NB4 (cell line): ENCODE results near the gene TTYH3.

Experiments
- DNase-seq: peaks from one replicate; pipeline ENCODE4 v3.0.0; 2010; ENCODE audit warnings: low read depth
- H3K4me3 ChIP-seq: one replicate; pipeline ENCODE4 v1.5.1; 2011; ENCODE audit warnings: mild to moderate bottlenecking, low read depth, low read length, moderate library complexity
- MYC ChIP-seq: IDR thresholded peaks from 2 replicates; pipeline ENCODE4 v1.6.1; 2011; ENCODE audit warnings: low read depth, low read length
- POLR2A ChIP-seq: IDR thresholded peaks from 2 replicates; pipeline ENCODE4 v1.6.1; 2011; ENCODE audit warnings: mild to moderate bottlenecking; ENCODE audit not compliant: insufficient read length; ENCODE audit errors: extremely low read depth
- TF ChIP-seq, protein P1 (sequence below): IDR thresholded peaks from 2 replicates; pipeline ENCODE4 v1.6.1; 2011; ENCODE audit warnings: low read depth, low read length
- TF ChIP-seq, protein P2 (sequence below): IDR thresholded peaks from one replicate; pipeline ENCODE4 v1.5.1; 2012; ENCODE audit warnings: low read depth, low read length

The TTYH3 gene

DNA sequence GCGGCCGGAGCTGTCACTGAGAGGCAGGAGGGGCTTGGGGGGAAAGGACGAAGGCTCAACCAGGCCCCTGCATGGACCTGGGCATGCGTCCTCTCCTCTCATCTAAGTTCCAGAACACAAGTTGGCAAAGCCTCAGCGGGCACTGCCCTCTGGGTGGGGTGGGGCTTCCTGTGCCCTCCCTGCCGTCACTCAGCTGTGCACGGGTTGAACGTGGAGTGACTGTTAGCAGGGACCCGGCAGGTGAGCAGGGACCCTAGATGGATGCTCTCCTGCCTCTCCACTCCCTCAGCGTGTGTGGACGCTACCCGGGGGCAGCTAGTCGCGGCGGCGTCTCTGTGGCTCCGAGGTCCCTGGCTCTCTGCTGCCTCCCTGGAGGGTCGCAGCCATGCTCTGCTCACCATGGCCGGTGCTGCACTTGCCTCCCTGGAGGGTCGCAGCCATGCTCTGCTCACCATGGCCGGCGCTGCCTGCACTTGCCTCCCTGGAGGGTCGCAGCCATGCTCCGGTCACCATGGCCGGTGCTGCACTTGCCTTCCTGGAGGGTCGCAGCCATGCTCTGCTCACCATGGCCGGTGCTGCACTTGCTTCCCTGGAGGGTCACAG, 36.4 kb upstream of the TTYH3 start:
- no peak overlapping the region for H3K4me3 ChIP-seq
- TF ChIP-seq MYC (no peak), POLR2A (no peak)
- TF ChIP-seq, protein P1, sequence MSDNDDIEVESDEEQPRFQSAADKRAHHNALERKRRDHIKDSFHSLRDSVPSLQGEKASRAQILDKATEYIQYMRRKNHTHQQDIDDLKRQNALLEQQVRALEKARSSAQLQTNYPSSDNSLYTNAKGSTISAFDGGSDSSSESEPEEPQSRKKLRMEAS: no peak
- TF ChIP-seq, protein P2, sequence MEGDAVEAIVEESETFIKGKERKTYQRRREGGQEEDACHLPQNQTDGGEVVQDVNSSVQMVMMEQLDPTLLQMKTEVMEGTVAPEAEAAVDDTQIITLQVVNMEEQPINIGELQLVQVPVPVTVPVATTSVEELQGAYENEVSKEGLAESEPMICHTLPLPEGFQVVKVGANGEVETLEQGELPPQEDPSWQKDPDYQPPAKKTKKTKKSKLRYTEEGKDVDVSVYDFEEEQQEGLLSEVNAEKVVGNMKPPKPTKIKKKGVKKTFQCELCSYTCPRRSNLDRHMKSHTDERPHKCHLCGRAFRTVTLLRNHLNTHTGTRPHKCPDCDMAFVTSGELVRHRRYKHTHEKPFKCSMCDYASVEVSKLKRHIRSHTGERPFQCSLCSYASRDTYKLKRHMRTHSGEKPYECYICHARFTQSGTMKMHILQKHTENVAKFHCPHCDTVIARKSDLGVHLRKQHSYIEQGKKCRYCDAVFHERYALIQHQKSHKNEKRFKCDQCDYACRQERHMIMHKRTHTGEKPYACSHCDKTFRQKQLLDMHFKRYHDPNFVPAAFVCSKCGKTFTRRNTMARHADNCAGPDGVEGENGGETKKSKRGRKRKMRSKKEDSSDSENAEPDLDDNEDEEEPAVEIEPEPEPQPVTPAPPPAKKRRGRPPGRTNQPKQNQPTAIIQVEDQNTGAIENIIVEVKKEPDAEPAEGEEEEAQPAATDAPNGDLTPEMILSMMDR: no peak
- no peak for DNase-seq

DNA sequence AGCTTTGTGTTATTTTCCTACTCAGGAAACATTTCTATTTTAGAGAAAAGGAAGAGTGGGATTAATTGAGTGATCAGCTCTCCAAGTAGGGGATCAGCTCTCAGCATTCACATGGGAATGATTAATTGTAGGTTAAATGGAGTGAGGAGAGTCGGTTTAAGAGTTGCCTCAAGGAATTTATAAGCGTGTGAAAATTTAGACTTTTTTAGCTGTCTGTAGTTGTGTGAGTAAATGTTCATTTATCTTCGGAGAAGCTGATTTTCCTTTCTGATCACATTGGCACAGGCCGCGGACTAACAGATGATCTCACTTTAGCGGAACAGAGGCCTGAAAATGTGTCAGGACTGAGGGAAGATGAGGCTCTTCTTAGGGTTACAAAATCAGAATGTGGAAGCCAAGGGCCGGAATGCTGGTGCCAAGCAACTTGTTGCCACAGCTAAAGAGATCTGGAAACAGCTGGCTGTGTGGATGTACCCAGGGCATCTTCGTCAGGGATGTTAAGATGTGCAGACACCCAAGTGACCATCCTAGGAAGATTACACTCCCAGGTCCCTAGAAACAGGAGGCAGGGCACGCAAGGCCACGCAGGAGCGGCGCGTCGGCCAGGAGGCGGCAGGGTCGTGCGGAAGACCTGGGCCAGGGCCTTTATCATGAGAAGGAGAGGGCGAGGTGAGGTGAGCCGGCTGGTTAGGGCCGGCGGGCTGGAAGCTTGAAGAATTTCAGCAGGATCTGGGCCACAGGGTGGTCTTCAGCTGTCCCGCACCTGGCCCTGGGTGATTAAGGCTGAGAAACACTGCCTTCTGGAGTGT, 35.1 kb upstream of the TTYH3 start:
- TF ChIP-seq MYC: no peak
- no peak for TF ChIP-seq POLR2A
- TF ChIP-seq, protein P1: no peak
- TF ChIP-seq, protein P2: no peak
- H3K4me3 ChIP-seq: no peak overlapping the region
- DNase-seq: no peak

- H3K4me3 ChIP-seq: no peak overlapping the region
- TF ChIP-seq, protein P1: no peak
- TF ChIP-seq MYC: no peak
- TF ChIP-seq, protein P2: no peak
- TF ChIP-seq POLR2A: no peak
- DNase-seq: no peak
These were observed 34.5 kb upstream of the TTYH3 start for GRCh38 chr7:2597273-2597640.

GRCh38 chr7:2598154-2598823, 33.5 kb upstream of the TTYH3 start:
- DNase-seq: no peak

DNA sequence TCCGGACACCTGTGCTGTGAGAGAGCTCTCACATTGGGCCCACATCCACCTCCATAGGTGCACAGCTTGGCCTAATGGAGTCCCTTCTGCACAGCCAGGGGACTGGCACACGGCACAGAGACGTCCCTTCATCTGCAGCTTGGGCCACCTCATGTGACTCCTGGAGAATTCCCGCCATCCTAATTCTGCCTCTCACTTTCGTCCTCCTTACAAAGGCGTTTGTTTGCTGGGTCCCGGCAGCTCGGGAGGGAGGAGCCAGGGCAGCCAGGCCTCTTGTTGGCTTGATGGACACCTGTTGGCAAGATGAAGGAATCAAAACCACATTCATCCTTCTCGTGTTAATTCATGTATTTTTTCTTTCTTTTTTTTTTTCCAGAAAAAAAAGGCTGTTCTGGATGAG, 30.7 kb upstream of the TTYH3 start:
- DNase-seq: no peak
- TF ChIP-seq MYC (no peak), POLR2A (no peak)
- TF ChIP-seq, protein P2: no peak
- TF ChIP-seq, protein P1: no peak

More at GRCh38 chr7:2598154-2598823, 33.5 kb upstream of the TTYH3 start:
- no peak overlapping the region for H3K4me3 ChIP-seq
- TF ChIP-seq, protein P1: no peak
- TF ChIP-seq, protein P2: no peak
- TF ChIP-seq POLR2A (no peak), MYC (no peak)

More for the DNA sequence above, 30.7 kb upstream of the TTYH3 start:
- no peak overlapping the region for H3K4me3 ChIP-seq
